ENCODE measurements around the gene RNF111. TPM values are rescaled to one million over a fixed set of nuclear protein-coding genes. Genes with fewer than 3 reads are reported as not detected.

RNF111 gene
- total and polyA plus RNA-seq, 8 donors = 4.3 to 37.1 (median 11.4) TPM

- H3K9me3 ChIP-seq = no peaks in the 10 kb centered on the region
- no peak overlapping the region for H3K4me3 ChIP-seq
- peak overlapping the region in 1 of 5 donors; percentile 31 for H3K27ac ChIP-seq
- intact Hi-C loops (cut with DNase I; ENCODE audit: low total_unique reads) = no loop called here
- DNase-seq = no peak
- TF ChIP-seq POLR2A (IDR thresholded peaks at IDR 0.05) (no peak), POLR2AphosphoS5 (IDR thresholded peaks at IDR 0.05) (no peak), EP300 (IDR thresholded peaks at IDR 0.05) (no peak), CTCF (IDR thresholded peaks at IDR 0.05) (no peak)
- H3K4me1 ChIP-seq = peaks cover 0 to 25% (median 10%) of the 10 kb centered on the region in 4 donors
- H3K27me3 ChIP-seq = no peaks in the 10 kb centered on the region
- 71 to 92% (median 87%) methylated on average over 2 of the region's 2 CpGs for WGBS, 5 donors
- peaks cover 0 to 15% (median 13%) of the 10 kb centered on the region in 4 donors for H3K36me3 ChIP-seq
Measured at GRCh38 chr15:59002418-59002859, 15.0 kb downstream of the RNF111 start.

- Histone ChIP-seq H3K27me3 (no peaks in the 10 kb centered on the region), H3K9me3 (no peaks in the 10 kb centered on the region), H3K27ac (no peak overlapping the region), H3K4me3 (no peak overlapping the region), H3K4me1 (peaks cover 0 to 22% (median 8%) of the 10 kb centered on the region in 4 donors), H3K36me3 (peaks cover 0 to 15% (median 13%) of the 10 kb centered on the region in 4 donors)
- DNase-seq = no peak
- WGBS, 5 donors = 86 to 93% (median 91%) methylated on average over 5 of the region's 5 CpGs
- intact Hi-C loops (cut with DNase I; ENCODE audit: low total_unique reads) = no loop called here
- no peak for TF ChIP-seq POLR2AphosphoS5 (IDR thresholded peaks at IDR 0.05)
- no peak for TF ChIP-seq POLR2A (IDR thresholded peaks at IDR 0.05)
- no peak for TF ChIP-seq CTCF (IDR thresholded peaks at IDR 0.05)
Measured at GRCh38 chr15:59005579-59005978, 18.1 kb downstream of the RNF111 start.

DNA sequence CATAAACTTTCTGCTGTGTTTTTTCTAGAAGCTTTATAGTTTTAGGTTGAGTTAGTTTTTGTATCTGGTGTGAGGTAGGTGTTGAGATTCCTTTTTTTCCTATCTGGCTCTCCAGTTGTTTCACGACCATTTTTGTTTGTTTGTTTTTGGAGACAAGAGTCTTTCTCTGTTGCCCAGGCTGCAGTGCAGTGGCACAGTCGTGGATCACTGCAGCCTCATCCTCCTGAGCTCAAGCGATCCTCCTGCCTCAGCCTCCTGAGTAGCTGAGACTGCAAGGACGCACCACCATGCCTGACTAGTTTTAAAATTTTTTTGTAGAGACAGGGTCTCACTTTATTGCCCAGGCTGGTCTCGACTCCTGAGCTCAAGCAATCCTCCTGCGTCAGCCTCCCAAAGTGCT is 20.6 kb downstream of the RNF111 start:
- H3K9me3 ChIP-seq = no peaks in the 10 kb centered on the region
- no peak overlapping the region for H3K4me3 ChIP-seq
- no peak overlapping the region for H3K27ac ChIP-seq
- WGBS, 5 donors = 90 to 93% (median 91%) methylated on average over 6 of the region's 6 CpGs
- intact Hi-C loops (cut with DNase I; ENCODE audit: low total_unique reads) = no loop called here
- DNase-seq = no peak
- H3K36me3 ChIP-seq = peaks cover 0 to 13% (median 12%) of the 10 kb centered on the region in 4 donors
- TF ChIP-seq EP300 (IDR thresholded peaks at IDR 0.05) = no peak
- TF ChIP-seq CTCF (IDR thresholded peaks at IDR 0.05) = no peak
- TF ChIP-seq POLR2A (IDR thresholded peaks at IDR 0.05) = no peak
- no peak for TF ChIP-seq POLR2AphosphoS5 (IDR thresholded peaks at IDR 0.05)
- peaks cover 0 to 26% (median 14%) of the 10 kb centered on the region in 4 donors for H3K4me1 ChIP-seq
- no peaks in the 10 kb centered on the region for H3K27me3 ChIP-seq

DNA sequence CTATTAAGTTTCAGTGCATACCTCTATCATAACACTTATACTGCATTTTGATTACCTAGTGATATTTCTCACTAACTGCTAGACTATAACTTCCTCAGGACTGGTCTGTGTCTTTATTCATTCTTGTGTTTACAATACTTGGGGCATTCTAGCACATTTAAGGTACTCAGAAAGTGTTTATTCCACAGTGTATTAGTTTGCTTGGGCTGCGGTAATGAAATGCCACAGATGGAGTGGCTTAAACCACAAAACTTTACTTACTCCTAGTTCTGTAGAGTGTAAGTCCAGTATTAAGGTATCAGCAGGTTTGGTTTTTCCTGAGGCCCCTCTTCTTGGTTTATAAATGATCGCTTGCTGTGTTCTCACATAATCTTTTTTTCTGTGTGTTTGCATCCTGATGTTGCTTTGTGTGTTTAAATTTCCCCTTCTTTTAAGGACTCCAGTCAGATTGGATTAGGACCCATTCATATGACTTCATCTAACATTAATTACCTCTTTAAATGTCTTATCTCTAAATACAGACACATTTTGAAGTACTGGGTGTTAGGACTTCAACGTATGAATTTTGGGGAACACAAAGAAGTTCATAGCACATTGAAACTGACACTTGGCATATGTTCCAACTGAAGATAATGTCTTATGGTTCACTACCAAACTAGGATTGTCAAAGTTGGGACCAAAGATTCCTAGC is 23.9 kb downstream of the RNF111 start:
- intact Hi-C loops (cut with DNase I; ENCODE audit: low total_unique reads) = no loop called here
- Histone ChIP-seq H3K36me3 (peaks cover 0 to 5% (median 0%) of the 10 kb centered on the region in 4 donors), H3K27ac (no peak overlapping the region), H3K27me3 (no peaks in the 10 kb centered on the region), H3K4me3 (no peak overlapping the region), H3K4me1 (peaks cover 0 to 32% (median 17%) of the 10 kb centered on the region in 4 donors), H3K9me3 (no peaks in the 10 kb centered on the region)
- no peak for DNase-seq
- 63 to 72% (median 68%) methylated on average over 3 of the region's 3 CpGs for WGBS, 5 donors
- TF ChIP-seq POLR2AphosphoS5 (IDR thresholded peaks at IDR 0.05) (no peak), POLR2A (IDR thresholded peaks at IDR 0.05) (no peak), CTCF (IDR thresholded peaks at IDR 0.05) (no peak), EP300 (IDR thresholded peaks at IDR 0.05) (no peak)
